GM12872 (cell line): ENCODE results near the gene CSNK2A2.

ENCODE experiments used
- TF ChIP-seq, protein P1 (sequence below): IDR thresholded peaks from 3 replicates; pipeline ENCODE4 v1.5.1; 2011; ENCODE audit warnings: low read depth, mild to moderate bottlenecking, low read length, moderate library complexity; ENCODE audit not compliant: insufficient read depth

The CSNK2A2 gene

GRCh38 chr16:58211846-58212245, 13.9 kb upstream of the CSNK2A2 start:
- TF ChIP-seq, protein P1, sequence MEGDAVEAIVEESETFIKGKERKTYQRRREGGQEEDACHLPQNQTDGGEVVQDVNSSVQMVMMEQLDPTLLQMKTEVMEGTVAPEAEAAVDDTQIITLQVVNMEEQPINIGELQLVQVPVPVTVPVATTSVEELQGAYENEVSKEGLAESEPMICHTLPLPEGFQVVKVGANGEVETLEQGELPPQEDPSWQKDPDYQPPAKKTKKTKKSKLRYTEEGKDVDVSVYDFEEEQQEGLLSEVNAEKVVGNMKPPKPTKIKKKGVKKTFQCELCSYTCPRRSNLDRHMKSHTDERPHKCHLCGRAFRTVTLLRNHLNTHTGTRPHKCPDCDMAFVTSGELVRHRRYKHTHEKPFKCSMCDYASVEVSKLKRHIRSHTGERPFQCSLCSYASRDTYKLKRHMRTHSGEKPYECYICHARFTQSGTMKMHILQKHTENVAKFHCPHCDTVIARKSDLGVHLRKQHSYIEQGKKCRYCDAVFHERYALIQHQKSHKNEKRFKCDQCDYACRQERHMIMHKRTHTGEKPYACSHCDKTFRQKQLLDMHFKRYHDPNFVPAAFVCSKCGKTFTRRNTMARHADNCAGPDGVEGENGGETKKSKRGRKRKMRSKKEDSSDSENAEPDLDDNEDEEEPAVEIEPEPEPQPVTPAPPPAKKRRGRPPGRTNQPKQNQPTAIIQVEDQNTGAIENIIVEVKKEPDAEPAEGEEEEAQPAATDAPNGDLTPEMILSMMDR: no peak

DNA sequence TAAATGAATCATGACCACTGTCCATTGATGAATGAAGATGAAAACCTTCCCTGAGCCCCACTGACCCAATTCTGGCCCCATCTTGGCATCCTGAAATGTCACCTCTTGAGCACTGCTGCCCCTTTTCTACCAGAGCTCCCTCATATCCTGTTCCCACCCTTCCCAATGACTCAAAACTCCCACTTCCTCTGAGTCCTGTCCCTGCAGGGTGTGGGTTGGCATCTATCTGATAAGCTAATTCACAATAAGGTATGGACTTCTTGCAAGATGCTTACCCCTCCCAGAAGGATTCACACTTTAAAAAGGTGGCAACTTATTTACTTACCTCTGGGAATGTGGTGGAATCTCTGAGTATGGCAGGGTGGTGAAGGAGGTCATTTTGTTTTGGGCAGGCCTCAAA, 13.3 kb upstream of the CSNK2A2 start:
- TF ChIP-seq, protein P1: no peak

DNA sequence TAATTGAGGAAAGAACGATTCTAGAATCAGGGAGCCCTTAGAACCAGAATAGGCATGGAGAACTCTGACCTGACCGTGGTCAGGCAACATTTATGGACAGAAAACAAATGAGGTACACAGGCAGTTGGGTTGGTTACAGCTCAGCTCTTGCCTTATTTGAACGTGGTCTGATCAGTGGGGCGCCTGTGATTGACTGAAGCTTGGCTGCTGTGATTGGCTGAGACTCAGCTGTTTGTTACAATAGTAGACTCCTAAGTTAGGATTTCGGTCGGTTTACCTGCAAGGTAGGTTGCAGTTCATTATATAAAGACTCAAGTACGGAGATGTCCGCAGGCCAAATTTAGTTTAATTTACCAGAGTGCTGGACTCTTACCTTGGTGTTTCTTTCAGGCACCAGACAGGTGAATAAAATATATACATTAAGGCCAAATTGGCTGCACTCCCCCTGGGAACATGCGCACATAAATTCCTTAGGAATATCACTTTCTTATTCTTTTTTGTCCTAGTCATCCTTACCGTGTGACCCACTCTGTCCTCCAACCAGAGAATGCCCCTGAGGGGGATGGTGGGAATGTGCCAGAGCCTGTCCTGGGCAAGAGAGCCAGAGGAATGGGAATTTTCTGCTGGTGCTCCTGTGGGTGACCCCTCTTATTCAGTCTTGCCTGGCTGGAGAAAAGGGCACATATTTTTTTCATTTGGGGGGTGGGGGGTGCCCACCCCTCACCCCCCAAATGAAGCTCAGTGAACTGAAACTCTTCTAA, 7.5 kb upstream of the CSNK2A2 start:
- TF ChIP-seq, protein P1: no peak

GRCh38 chr16:58201163-58201562, 3.3 kb upstream of the CSNK2A2 start:
- TF ChIP-seq, protein P1: no peak

GRCh38 chr16:58200004-58200797, 2.3 kb upstream of the CSNK2A2 start:
- TF ChIP-seq, protein P1: no peak

GRCh38 chr16:58198803-58199411, 1.0 kb upstream of the CSNK2A2 start:
- TF ChIP-seq, protein P1: no peak

- TF ChIP-seq, protein P1: no peak
Observed at GRCh38 chr16:58197314-58198012, 443 bp downstream of the CSNK2A2 start.
